ENCODE measurements around the gene DNMT1.

GRCh38 chr19:10224337-10224736 lies 29.6 kb upstream of the DNMT1 start:
- TF ChIP-seq GATA2 (IDR thresholded peaks at IDR 0.05; ENCODE audit: low read depth, low read length), result no peak
- no peak for TF ChIP-seq GATA3 (IDR thresholded peaks at IDR 0.05; ENCODE audit: low read depth, low read length)
